CD14-positive monocyte (primary cell): ENCODE measurements around the gene GIGYF2. TPM values are rescaled to one million over a fixed set of nuclear protein-coding genes. Genes with fewer than 3 reads are reported as not detected.

ENCODE experiments used
- DNase-seq, 3 donors: peaks; one replicate each; pipeline ENCODE4 v3.0.0-alpha.2; 2011 to 2022
- H2AFZ ChIP-seq: 2 replicates; pipeline ENCODE4 v1.6.0; 2012; ENCODE audit warnings: mild to moderate bottlenecking, low read depth, low read length, inconsistent platforms; ENCODE audit not compliant: insufficient read depth, poor library complexity, severe bottlenecking
- H3K27ac ChIP-seq, 2 donors: 1 replicate in 1 of 2; 2 replicates in 1 of 2; pipeline ENCODE4 v1.5.1; 2012 to 2013; ENCODE audit warnings: low read length in 2 of 2, control low read depth in 1 of 2, inconsistent platforms in 1 of 2, low read depth in 1 of 2, mild to moderate bottlenecking in 1 of 2
- H3K27me3 ChIP-seq, 2 donors: one replicate each; pipeline versions ENCODE4 v1.6.0 to v1.6.1; 2011 to 2013; ENCODE audit warnings: low read length in 2 of 2; ENCODE audit not compliant: control insufficient read depth in 2 of 2, insufficient read depth in 2 of 2
- H3K36me3 ChIP-seq, 2 donors: replicated peaks in 1 of 2; 1 replicate in 1 of 2; 2 replicates in 1 of 2; pipeline versions ENCODE4 v1.5.1 to v1.6.1; 2012 to 2013; ENCODE audit warnings: low read length in 2 of 2, control low read depth in 1 of 2, inconsistent platforms in 1 of 2, mild to moderate bottlenecking in 1 of 2; ENCODE audit not compliant: insufficient read depth in 2 of 2, control insufficient read depth in 1 of 2
- H3K4me1 ChIP-seq, 2 donors: 1 replicate in 1 of 2; 2 replicates in 1 of 2; pipeline versions ENCODE4 v1.5.1 to v1.6.1; 2012 to 2013; ENCODE audit warnings: low read length in 2 of 2, control low read depth in 1 of 2, inconsistent platforms in 1 of 2, mild to moderate bottlenecking in 1 of 2, moderate library complexity in 1 of 2; ENCODE audit not compliant: insufficient read depth in 2 of 2, control insufficient read depth in 1 of 2
- H3K4me2 ChIP-seq: replicated peaks from 2 replicates; pipeline ENCODE3; 2012; ENCODE audit warnings: low read length, moderate library complexity, mild to moderate bottlenecking; ENCODE audit not compliant: poor library complexity, severe bottlenecking; ENCODE audit errors: extremely low read depth
- H3K4me3 ChIP-seq, 3 experiments: fragments of 200-600 bp in 1 of 3; sonication (generic) in 1 of 3; replicated peaks in 1 of 3; 1 replicate in 2 of 3; 2 replicates in 1 of 3; pipeline ENCODE4 v1.5.1; 2011 to 2013; ENCODE audit warnings: low read length in 3 of 3, mild to moderate bottlenecking in 3 of 3, control low read depth in 2 of 3, low read depth in 2 of 3, inconsistent platforms in 1 of 3, moderate library complexity in 1 of 3
- H3K79me2 ChIP-seq: 2 replicates; pipeline ENCODE4 v1.6.0; 2012; ENCODE audit warnings: mild to moderate bottlenecking, control low read depth, inconsistent platforms, low read length, moderate library complexity; ENCODE audit not compliant: insufficient read depth
- H3K9ac ChIP-seq: 2 replicates; pipeline ENCODE4 v1.6.0; 2017; ENCODE audit warnings: low read length, mild to moderate bottlenecking; ENCODE audit not compliant: insufficient read depth, poor library complexity, severe bottlenecking
- H3K9me3 ChIP-seq, 2 donors: replicated peaks in 1 of 2; 1 replicate in 1 of 2; 2 replicates in 1 of 2; pipeline versions ENCODE4 v1.5.1 to v1.6.1; 2012 to 2013; ENCODE audit warnings: low read length in 2 of 2, control low read depth in 1 of 2; ENCODE audit not compliant: control insufficient read depth in 1 of 2, insufficient read depth in 1 of 2
- H4K20me1 ChIP-seq: 2 replicates; pipeline ENCODE4 v1.6.0; 2012; ENCODE audit warnings: mild to moderate bottlenecking, low read length, control low read depth, moderate library complexity; ENCODE audit not compliant: insufficient read depth
- H3K27ac Mint-ChIP-seq, 7 donors: one replicate each; pipeline ENCODE4 v1.8.0; 2020; ENCODE audit warnings: mild to moderate bottlenecking in 7 of 7, mixed read lengths in 7 of 7, moderate library complexity in 6 of 7, inconsistent platforms in 2 of 7
- H3K27me3 Mint-ChIP-seq, 3 donors: one replicate each; pipeline ENCODE4 v1.8.0; 2021 to 2022; ENCODE audit warnings: low read depth in 3 of 3, mild to moderate bottlenecking in 3 of 3, mixed read lengths in 3 of 3, moderate library complexity in 3 of 3, inconsistent platforms in 1 of 3
- H3K36me3 Mint-ChIP-seq, 2 donors: one replicate each; pipeline ENCODE4 v1.8.0; 2020; ENCODE audit warnings: mixed read lengths in 2 of 2, inconsistent platforms in 1 of 2, mild to moderate bottlenecking in 1 of 2
- H3K4me1 Mint-ChIP-seq: one replicate; pipeline ENCODE4 v1.8.0; 2020; ENCODE audit warnings: mild to moderate bottlenecking, mixed read lengths
- H3K4me3 Mint-ChIP-seq, 2 donors: one replicate each; pipeline ENCODE4 v1.8.0; 2020; ENCODE audit warnings: mild to moderate bottlenecking in 2 of 2, mixed read lengths in 2 of 2, moderate library complexity in 1 of 2
- H3K9me3 Mint-ChIP-seq, 7 donors: one replicate each; pipeline ENCODE4 v1.8.0; 2020 to 2022; ENCODE audit warnings: mixed read lengths in 7 of 7, mild to moderate bottlenecking in 6 of 7, moderate library complexity in 6 of 7, inconsistent platforms in 2 of 7
- intact Hi-C, 2 donors: fragments of 100-400 bp; cut with micrococcal nuclease; formaldehyde crosslinking; loops; one replicate each; pipeline versions ENCODE4 v1.15.0 to v1.15.1; 2023
- polyA plus RNA-seq, 3 donors: library from polyadenylated mRNA; depleted of rRNA in 1 of 3; unstranded in 2 of 3; stranded (reverse) in 1 of 3; fragments of 300-500 nt in 2 of 3; fragments of >200 nt in 1 of 3; fragmentation: Illumina TruSeq in 2 of 3; gene quantifications; 1 replicate in 2 of 3; 2 replicates in 1 of 3; pipeline ENCODE4 v1.2.3, GENCODE V29; 2012 to 2021
- TF ChIP-seq, protein P1 (sequence below): fragments of 200-600 bp; IDR thresholded peaks from one replicate; pipeline ENCODE4 v1.8.0; 2022; ENCODE audit warnings: antibody characterized with exemption, mild to moderate bottlenecking

The GIGYF2 gene
- polyA plus RNA-seq, 3 donors, result 7.7 to 20.7 (median 17.3) TPM

DNA sequence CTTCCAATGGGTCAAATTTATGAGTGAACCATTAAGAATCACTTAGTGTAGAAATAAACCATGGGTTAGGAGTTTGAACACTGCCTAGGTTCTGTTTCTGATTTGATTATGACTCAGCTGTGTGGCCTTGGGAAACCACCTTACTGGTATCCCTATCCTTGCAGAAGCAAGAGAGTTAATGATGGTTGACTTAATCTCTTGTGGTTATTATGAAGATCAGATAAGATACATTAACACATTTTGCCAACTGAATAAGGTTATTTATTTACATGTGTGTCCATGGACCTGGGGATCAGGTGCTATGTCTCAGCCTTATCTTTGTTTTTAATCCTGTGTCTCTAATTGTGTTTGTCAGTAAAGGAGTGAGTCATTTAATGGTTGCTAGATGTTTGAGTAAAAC is 84.6 kb downstream of the GIGYF2 start:
- Mint-ChIP-seq H3K9me3 (no peaks in the 10 kb centered on the region), H3K4me3 (no peak overlapping the region), H3K27me3 (no peaks in the 10 kb centered on the region), H3K27ac (peak overlapping the region in 2 of 7 donors; percentile 10 to 43), H3K36me3 (peaks cover 35 to 45% of the 10 kb centered on the region in 2 donors), H3K4me1 (no peaks in the 10 kb centered on the region)
- no peak overlapping the region for H3K4me2 ChIP-seq
- no peak overlapping the region for H2AFZ ChIP-seq
- H3K4me1 ChIP-seq, result no peaks in the 10 kb centered on the region
- intact Hi-C loops, result no loop called here
- TF ChIP-seq, protein P1, sequence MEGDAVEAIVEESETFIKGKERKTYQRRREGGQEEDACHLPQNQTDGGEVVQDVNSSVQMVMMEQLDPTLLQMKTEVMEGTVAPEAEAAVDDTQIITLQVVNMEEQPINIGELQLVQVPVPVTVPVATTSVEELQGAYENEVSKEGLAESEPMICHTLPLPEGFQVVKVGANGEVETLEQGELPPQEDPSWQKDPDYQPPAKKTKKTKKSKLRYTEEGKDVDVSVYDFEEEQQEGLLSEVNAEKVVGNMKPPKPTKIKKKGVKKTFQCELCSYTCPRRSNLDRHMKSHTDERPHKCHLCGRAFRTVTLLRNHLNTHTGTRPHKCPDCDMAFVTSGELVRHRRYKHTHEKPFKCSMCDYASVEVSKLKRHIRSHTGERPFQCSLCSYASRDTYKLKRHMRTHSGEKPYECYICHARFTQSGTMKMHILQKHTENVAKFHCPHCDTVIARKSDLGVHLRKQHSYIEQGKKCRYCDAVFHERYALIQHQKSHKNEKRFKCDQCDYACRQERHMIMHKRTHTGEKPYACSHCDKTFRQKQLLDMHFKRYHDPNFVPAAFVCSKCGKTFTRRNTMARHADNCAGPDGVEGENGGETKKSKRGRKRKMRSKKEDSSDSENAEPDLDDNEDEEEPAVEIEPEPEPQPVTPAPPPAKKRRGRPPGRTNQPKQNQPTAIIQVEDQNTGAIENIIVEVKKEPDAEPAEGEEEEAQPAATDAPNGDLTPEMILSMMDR, result no peak
- DNase-seq, result peak in 1 of 3 donors; percentile 5
- H3K27ac ChIP-seq, result no peak overlapping the region
- no peaks in the 10 kb centered on the region for H3K79me2 ChIP-seq
- no peaks in the 10 kb centered on the region for H3K27me3 ChIP-seq
- H3K4me3 ChIP-seq, result no peak overlapping the region
- H3K9ac ChIP-seq, result no peak overlapping the region
- H3K9me3 ChIP-seq, result no peaks in the 10 kb centered on the region
- no peaks in the 10 kb centered on the region for H4K20me1 ChIP-seq
- peaks cover 24 to 61% of the 10 kb centered on the region in 2 donors for H3K36me3 ChIP-seq

GRCh38 chr2:232783278-232783677 is 86.1 kb downstream of the GIGYF2 start:
- Histone ChIP-seq H3K4me2 (no peak overlapping the region), H3K27me3 (no peaks in the 10 kb centered on the region), H3K9ac (no peak overlapping the region), H3K4me3 (no peak overlapping the region), H3K4me1 (no peaks in the 10 kb centered on the region), H3K79me2 (no peaks in the 10 kb centered on the region), H3K9me3 (no peaks in the 10 kb centered on the region), H4K20me1 (no peaks in the 10 kb centered on the region), H3K36me3 (peaks cover 27 to 61% of the 10 kb centered on the region in 2 donors), H3K27ac (no peak overlapping the region), H2AFZ (no peak overlapping the region)
- intact Hi-C loops, result no loop called here
- Mint-ChIP-seq H3K36me3 (peaks cover 48 to 53% of the 10 kb centered on the region in 2 donors), H3K9me3 (no peaks in the 10 kb centered on the region), H3K27ac (no peak overlapping the region), H3K4me3 (no peak overlapping the region), H3K4me1 (no peaks in the 10 kb centered on the region), H3K27me3 (no peaks in the 10 kb centered on the region)
- TF ChIP-seq, protein P1, result no peak
- no peak for DNase-seq
